ENCODE measurements around the gene MBD4. TPM values are rescaled to one million over a fixed set of nuclear protein-coding genes. Genes with fewer than 3 reads are reported as not detected.

MBD4 gene
- total RNA-seq, 1 donor from 2014 or later: 18.2 TPM

- intact Hi-C loops (cut with DNase I): loop anchor here (1.0 kb wide), 1 partner anchor 35 kb away; no protein-coding TSS in a partner anchor
- DNase-seq (ENCODE audit: low spot score): no peak
Measured at GRCh38 chr3:129469026-129469425, 29.3 kb upstream of the MBD4 start.

GRCh38 chr3:129467932-129468331, 28.2 kb upstream of the MBD4 start:
- DNase-seq (ENCODE audit: low spot score): no peak
- intact Hi-C loops (cut with DNase I): no loop called here

GRCh38 chr3:129463716-129464115, 24.0 kb upstream of the MBD4 start:
- intact Hi-C loops (cut with DNase I): no loop called here
- no peak for DNase-seq (ENCODE audit: low spot score)

- no peak for DNase-seq (ENCODE audit: low spot score)
- intact Hi-C loops (cut with DNase I): no loop called here
Measured at GRCh38 chr3:129463094-129463493, 23.3 kb upstream of the MBD4 start.

- intact Hi-C loops (cut with DNase I): no loop called here
- no peak for DNase-seq (ENCODE audit: low spot score)
Measured at GRCh38 chr3:129462361-129462968, 22.7 kb upstream of the MBD4 start.

GRCh38 chr3:129461461-129462146, 21.9 kb upstream of the MBD4 start:
- intact Hi-C loops (cut with DNase I): no loop called here
- no peak for DNase-seq (ENCODE audit: low spot score)

DNA sequence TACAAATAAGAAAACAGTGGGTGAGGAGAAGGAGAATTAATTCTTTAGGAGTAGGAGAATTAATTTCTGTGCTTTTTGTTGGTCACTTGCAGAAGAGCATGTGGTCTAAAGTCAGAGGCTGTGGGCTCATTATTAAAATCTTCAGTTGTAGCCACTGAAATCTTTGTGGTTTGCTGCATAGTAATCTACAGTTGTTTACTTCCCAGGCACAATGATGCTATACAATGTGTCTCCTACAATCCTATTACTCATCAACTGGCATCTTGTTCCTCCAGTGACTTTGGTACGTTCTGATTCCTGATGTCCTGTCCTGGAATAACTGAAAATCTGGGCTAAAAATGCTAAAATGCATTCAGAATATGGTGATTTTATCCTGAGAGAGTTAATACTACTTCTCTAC, 21.3 kb upstream of the MBD4 start:
- intact Hi-C loops (cut with DNase I): no loop called here
- DNase-seq (ENCODE audit: low spot score): no peak

DNA sequence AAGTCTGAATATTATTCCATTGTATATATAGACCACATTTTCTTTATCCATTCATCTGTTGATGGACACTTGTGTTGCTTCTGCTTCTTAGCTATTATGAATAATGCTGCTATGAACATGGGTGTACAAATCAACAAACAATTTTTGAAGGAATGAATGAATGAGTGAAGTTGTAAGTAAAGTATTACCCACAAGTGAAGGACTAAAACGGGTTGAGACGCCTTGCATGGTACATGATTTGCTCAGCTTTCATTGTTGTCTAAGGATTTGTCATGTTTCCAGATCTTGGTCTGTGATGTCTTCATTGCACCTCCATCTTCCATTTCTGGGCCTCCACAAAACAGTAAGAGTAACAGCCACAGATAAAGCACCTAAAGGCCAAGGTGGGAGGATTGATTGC, 20.8 kb upstream of the MBD4 start:
- intact Hi-C loops (cut with DNase I): no loop called here
- DNase-seq (ENCODE audit: low spot score): no peak

DNA sequence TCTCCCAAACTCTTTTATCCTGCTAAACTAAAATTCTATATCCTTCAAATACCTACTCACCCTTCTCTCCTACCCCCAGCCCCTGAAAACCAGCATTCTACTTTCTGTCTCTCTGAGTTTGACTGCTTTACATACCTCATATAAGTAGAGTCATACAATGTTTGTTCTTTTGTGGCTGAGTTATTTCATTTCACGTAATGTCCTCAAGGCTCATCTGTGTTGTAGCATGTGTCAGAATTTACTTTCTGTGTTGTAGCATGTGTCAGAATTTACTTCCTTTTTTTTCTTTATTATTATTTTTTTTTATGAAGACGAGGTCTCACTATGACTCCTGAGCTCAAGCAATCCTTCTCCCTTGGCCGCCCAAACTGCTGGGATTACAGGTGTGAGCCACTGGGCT, 20.4 kb upstream of the MBD4 start:
- no peak for DNase-seq (ENCODE audit: low spot score)
- intact Hi-C loops (cut with DNase I): no loop called here

DNA sequence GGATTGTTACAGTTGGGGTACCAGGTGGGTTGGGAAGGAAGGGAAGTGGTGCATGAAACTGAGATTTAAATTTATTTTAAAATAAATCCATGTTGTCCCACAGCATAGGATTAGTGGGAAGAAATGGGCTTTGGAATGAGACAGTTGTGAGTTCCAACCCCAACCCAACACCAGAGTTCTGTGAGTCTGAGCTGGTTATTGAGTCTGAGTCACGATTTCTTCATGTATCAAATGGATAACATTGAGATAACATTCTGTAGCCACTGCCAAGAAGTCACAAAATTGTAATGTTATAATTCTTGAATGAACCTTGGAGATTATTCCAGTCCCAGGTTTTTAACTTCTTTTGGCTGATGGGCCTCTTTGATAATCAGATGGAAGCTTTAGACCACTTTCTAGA, 14.0 kb upstream of the MBD4 start:
- intact Hi-C loops (cut with DNase I): no loop called here
- DNase-seq (ENCODE audit: low spot score): no peak

GRCh38 chr3:129449279-129450115, 9.7 kb upstream of the MBD4 start:
- DNase-seq (ENCODE audit: low spot score): no peak
- intact Hi-C loops (cut with DNase I): no loop called here

DNA sequence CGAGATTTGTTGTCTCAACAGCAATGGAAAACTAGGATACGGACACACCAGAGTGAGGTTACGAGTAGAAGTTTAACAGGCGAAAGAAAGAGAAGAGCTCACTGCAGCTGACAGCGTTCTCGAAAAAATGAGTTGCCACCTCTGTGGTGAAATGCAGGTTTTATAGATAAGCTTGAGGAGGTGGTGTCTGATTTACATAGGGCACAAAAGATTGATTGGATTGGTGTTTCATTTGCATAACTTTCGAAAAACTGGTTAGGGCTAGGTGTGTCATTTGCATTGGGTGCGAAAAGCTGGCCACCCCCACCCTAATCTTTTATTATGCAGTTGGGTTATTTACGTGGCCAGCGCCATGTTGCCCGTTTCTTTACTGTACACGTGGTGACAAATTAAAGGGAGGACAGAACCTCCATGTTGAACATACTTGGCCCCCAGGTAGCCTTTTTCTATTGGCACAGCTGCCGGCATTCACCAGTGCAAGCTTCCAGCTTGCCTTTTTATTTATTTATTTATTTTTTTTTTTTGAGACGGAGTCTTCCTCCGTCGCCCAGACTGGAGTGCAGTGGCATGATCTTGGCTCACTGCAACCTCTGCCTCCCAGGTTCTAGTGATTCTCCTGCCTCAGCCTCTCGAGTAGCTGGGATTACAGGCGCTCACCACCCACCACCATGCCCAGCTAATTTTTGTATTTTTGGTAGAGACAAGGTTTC, 8.6 kb upstream of the MBD4 start:
- DNase-seq (ENCODE audit: low spot score): no peak
- intact Hi-C loops (cut with DNase I): no loop called here

- no peak for DNase-seq (ENCODE audit: low spot score)
- intact Hi-C loops (cut with DNase I): no loop called here
Measured at GRCh38 chr3:129446926-129447325, 7.2 kb upstream of the MBD4 start.

GRCh38 chr3:129445471-129445870, 5.7 kb upstream of the MBD4 start:
- intact Hi-C loops (cut with DNase I): no loop called here
- DNase-seq (ENCODE audit: low spot score): no peak

GRCh38 chr3:129442947-129443346, 3.2 kb upstream of the MBD4 start:
- intact Hi-C loops (cut with DNase I): loop anchor here (5.0 kb wide), 1 partner anchor 39 kb away; no protein-coding TSS in a partner anchor
- no peak for DNase-seq (ENCODE audit: low spot score)

GRCh38 chr3:129442486-129442885, 2.7 kb upstream of the MBD4 start:
- intact Hi-C loops (cut with DNase I): loop anchor here (5.0 kb wide), 1 partner anchor 40 kb away; no protein-coding TSS in a partner anchor
- no peak for DNase-seq (ENCODE audit: low spot score)

GRCh38 chr3:129441782-129442181, 2.0 kb upstream of the MBD4 start:
- DNase-seq (ENCODE audit: low spot score): no peak

DNA sequence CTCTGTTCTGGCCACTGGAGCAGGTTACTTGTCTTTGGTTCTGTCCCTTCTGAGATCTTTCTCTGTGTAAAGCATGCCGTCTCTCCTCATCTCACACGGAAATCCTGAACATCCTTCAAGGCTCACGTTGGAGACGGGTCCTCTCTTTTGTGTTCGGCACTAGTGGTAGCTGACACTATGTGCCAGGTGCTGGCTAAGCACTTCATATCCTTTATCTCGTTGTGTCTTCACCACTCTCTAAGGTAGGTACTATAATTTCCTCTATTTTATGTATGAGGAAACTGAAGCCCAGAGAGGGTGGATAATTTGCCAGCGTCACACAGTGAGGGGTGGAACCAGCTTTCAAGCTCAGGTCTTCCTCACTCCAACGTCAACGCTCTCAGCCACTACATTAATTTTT, 1.5 kb upstream of the MBD4 start:
- intact Hi-C loops (cut with DNase I): loop anchor here (5.0 kb wide), 1 partner anchor 41 kb away; no protein-coding TSS in a partner anchor
- no peak for DNase-seq (ENCODE audit: low spot score)

More at GRCh38 chr3:129441782-129442181, 2.0 kb upstream of the MBD4 start:
- intact Hi-C loops (cut with DNase I): loop anchor here (5.0 kb wide), 1 partner anchor 41 kb away; no protein-coding TSS in a partner anchor

DNA sequence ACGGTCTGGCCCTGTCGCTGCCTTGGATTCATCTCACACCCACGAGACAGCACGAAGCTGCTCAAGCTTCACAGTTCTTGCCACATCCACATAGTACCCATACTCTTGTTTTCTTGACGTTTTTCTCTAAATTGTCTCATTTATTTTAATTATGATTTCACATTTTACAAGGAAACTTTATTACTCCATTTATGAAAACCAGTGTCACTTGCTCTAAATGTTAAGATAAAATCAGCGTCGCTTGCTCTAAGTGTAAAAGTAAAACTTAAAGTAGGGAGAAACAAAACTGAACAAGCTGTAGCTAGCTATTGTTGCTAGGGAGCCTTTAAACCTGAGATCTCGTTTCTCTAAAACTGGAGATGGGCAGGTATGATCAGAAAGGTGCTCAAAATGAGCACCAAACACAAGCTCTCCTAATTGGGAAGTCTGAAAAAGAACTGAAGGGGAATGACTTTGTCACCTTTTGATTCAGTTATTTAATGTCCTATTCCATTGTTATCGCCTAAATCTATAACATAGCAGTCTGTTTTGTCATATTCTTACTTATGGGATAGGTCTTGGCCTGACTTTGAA, 956 bp upstream of the MBD4 start:
- no peak for DNase-seq (ENCODE audit: low spot score)
- intact Hi-C loops (cut with DNase I): loop anchor here (5.0 kb wide), 1 partner anchor 42 kb away; no protein-coding TSS in a partner anchor
